Dermis blood vessel endothelial cell (primary cell): ENCODE measurements around the gene CMTM3. TPM values are rescaled to one million over a fixed set of nuclear protein-coding genes. Genes with fewer than 3 reads are reported as not detected.
"Not testable (repeated sequence)": the region's sequence is repeated elsewhere in the genome, so short reads cannot be mapped to it uniquely, and the experiment has no call there.

Experiments
- DNase-seq: peaks from one replicate; pipeline ENCODE4 v3.0.0; 2010
- total RNA-seq: library from RNA; depleted of rRNA; stranded (reverse); fragments of >200 nt; gene quantifications from 2 replicates; pipeline ENCODE4 v1.2.3, GENCODE V29; 2014

CMTM3 gene
- total RNA-seq, 1 donor from 2014 or later, result 23.3 TPM

DNA sequence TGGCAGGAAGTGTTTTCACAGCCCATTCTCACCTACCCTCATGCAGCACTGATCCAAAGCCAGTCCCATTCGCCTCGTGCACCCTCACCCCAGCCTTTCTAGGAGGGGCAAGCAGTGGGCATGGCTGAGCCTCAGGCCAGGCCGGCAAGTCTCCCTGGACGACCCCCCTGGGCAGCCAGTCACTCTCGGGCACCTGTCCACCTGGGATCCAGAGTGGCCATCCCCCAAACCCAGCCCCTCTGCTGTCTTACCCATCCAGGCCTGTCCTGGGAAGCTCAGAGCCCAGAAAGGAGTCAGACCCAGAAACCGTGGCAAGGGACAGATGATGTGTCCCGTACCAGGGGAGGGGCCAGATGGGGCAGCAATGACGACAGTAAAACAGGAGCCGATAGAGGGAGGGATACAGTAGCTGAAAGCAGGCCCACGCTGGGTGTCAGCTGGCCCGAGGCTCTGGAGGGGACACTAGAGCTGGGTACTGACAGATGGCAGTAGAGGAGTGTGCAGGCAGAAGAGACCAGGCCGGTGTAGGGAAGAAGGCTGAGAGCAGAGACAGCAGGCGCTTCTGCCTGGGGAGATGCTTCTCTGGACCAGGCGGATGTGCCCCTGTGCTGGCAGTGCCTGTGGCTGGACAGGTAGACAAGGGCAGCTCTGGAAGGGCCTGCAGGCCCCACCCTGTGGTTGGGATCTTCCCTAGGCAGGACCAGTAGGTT, 5.8 kb downstream of the CMTM3 start:
- DNase-seq, result no peak

- not testable (repeated sequence) for DNase-seq
Observed at GRCh38 chr16:66611911-66612310, 7.4 kb downstream of the CMTM3 start.

- no peak for DNase-seq
Observed at GRCh38 chr16:66612422-66612821, 7.9 kb downstream of the CMTM3 start.

- no peak for DNase-seq
Observed at GRCh38 chr16:66614161-66614802, 9.8 kb downstream of the CMTM3 start.

DNA sequence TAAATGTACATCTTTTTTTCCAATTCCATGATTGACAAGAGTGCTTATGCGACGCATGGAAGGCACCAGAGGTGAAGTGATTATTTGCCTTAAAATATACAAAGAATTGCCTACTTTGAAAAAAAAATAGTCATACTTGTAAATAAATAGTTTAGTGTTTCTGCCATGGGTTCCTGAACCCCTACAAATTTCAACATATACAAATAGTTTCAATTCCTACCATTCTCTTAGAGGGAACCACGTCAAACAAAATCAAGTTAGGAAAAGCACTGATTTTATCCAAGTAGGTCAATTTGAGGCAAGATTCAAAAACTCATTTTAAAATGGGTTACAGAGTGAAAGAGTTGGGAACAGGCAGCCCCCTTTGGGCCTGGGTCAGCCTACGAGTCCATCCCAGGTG, 11.7 kb downstream of the CMTM3 start:
- DNase-seq, result no peak

GRCh38 chr16:66616592-66616991, 12.1 kb downstream of the CMTM3 start:
- DNase-seq, result no peak

GRCh38 chr16:66617010-66617434, 12.5 kb downstream of the CMTM3 start:
- no peak for DNase-seq

DNA sequence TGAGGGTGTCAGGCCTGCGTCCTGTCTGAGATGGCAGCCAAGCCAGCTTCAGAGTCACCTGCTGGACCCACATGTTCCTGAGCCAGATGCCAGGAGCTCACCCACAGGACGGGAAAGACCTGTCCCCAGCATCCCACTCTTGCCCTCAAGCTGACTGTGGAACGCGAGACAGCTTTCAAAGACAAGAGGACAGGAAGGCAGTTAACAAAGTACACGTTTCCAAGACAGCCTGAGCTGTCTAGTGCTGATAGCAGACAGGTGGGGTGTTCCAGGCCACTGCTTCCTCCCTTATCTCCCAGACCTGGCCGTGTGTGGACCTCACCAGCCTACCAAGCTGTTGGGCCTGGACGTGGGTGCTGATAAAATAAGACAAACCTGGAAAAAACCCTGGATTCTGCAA, 13.2 kb downstream of the CMTM3 start:
- no peak for DNase-seq

GRCh38 chr16:66618588-66619375, 14.3 kb downstream of the CMTM3 start:
- DNase-seq, result peak; percentile 67

DNA sequence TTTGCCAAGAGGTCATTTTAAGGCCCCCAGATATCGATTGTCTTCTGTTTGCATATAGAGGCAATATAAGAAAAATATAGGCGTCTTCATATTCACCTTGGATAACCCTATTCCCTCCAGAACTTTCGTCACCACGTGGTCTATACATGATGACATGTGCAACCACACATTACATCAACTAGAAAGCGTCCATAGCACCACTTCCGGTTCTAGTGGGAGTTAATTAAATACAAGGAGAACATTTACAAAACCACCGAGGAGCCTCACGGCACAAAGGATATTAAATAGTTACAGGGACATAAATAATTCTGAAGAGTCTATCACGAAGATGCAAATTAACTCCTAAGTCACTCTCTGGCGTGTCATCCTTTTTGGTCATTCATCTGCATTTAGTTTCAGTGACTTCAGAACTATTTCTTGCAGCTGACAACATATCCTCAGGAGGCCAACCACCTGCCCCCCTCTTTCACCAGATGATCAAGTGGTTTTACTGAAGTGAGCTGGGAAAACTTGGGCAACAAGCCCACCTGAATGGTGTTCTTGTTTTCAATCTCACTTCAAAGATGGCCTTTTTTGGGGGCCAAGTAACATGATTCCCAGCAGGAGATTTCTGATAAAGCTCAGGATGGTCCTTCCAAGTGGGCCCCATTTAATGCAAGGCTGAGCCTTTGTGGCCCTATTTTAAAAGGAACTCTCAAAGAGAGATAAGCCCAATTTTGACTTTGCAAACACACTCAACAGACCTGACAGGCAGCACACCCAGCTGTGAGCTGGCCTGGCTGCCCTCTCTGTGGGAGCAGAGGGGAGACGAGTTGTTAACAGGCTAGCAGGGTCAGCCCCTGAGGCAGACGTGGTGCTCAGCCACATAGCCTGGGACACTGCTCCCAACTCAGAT, 15.3 kb downstream of the CMTM3 start:
- DNase-seq, result no peak

DNA sequence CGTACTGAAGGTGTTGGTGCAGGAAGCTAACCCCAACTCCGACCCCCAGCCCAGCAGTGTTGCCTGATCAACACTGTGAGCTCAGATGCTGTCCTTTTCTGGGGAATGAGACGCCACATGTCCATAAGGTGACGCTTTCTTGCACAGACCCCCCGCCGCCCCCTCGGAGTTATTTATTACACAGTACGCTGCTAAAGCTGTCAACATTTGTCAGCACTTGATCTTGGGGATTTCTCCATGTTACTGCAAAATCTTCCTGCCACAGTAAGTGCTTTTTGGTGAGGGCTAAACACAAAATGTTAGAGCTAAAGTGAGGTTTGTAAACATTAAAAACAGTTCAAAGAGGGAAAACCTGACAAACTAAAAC, 15.9 kb downstream of the CMTM3 start:
- no peak for DNase-seq

DNA sequence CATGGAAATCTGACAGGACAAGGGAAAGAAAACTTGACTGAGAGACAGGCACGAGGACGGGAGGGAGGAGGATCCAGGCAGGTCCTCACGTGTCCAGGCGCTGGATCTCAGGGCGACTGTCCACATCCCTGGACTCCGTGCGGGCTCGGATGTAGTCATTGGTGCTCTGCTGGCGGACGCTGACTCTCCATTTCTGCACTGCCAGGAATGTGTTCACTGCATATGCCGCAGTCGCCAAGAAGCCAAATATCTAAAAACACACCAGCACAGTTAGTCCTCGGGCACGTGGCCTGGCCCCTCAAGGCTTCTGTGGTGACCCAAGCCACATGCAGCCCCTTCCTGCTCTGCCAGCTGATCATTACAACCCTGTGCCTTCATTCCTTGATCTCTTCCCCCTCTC, 17.5 kb downstream of the CMTM3 start:
- no peak for DNase-seq

GRCh38 chr16:66622863-66623262, 18.4 kb downstream of the CMTM3 start:
- DNase-seq, result no peak

DNA sequence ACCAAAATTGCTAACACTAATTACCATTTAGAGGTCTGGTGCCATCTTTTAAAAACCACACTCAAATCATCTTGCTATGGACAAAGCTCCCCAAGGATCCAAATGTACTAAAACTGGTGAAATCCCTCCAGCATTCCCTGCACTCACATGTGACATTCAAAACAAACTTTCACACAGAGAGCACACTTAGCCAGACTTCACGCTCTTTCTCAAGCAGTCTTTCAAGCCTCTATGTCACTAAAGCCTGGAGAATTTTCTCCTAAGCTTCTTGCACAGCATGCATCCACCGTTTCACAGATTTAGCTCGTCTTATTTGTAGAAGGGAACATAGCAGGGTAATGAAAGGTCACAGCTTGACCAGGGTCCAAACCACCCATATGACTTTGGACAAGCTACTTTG, 19.3 kb downstream of the CMTM3 start:
- DNase-seq, result no peak

GRCh38 chr16:66627611-66628378, 23.3 kb downstream of the CMTM3 start:
- not testable (repeated sequence) for DNase-seq

- DNase-seq, result no peak
Observed at GRCh38 chr16:66629856-66630255, 25.4 kb downstream of the CMTM3 start.

GRCh38 chr16:66630561-66631260, 26.2 kb downstream of the CMTM3 start:
- not testable (repeated sequence) for DNase-seq

GRCh38 chr16:66631558-66631957, 27.1 kb downstream of the CMTM3 start:
- DNase-seq, result not testable (repeated sequence)

- DNase-seq, result no peak
Observed at GRCh38 chr16:66634527-66635196, 30.2 kb downstream of the CMTM3 start.

DNA sequence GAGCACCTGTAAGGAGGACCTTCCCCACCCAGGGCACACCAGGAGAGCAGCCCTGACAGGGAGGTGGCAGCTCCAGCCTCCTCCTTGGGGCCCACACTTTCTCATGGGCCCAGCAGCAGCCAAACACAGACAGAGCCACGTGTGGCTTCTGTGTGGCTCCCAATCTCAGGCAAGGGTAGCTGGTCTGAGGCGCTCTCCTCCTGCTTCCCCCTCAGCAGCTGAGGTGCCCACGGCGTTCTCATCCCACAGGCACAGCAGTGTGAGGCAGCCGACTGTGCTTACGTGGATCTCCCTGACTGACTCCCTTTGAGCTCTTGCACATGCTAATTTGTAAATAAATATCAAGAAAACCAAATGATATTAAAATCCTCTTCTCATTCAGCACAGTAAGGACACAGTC, 30.9 kb downstream of the CMTM3 start:
- no peak for DNase-seq

- no peak for DNase-seq
Observed at GRCh38 chr16:66636199-66636598, 31.7 kb downstream of the CMTM3 start.
